ENCODE measurements around the gene DAB1. TPM values are rescaled to one million over a fixed set of nuclear protein-coding genes. Genes with fewer than 3 reads are reported as not detected.

DAB1 gene
- total RNA-seq, 6 experiments from 2014 or later = 0.76 to 1.9 (median 1.1) TPM

GRCh38 chr1:57304591-57304990 lies 119.3 kb downstream of the DAB1 start:
- Histone ChIP-seq H3K9me3 (no peaks in the 10 kb centered on the region), H3K4me1 (peaks cover 0 to 14% (median 0%) of the 10 kb centered on the region in 4 donors), H3K27me3 (no peaks in the 10 kb centered on the region), H3K36me3 (no peaks in the 10 kb centered on the region), H3K4me3 (no peak overlapping the region), H3K27ac (no peak overlapping the region)
- no peak for ATAC-seq
- intact Hi-C loops (cut with DNase I) = no loop called here
- WGBS (ENCODE audit: insufficient coverage, low coverage, low lambda C conversion rate, missing lambda C conversion rate) = 92% methylated on average over 3 of the region's 3 CpGs
- DNase-seq = no peak
- TF ChIP-seq POLR2A (IDR thresholded peaks at IDR 0.05) (no peak), CTCF (IDR thresholded peaks at IDR 0.05) (no peak)

- WGBS (ENCODE audit: insufficient coverage, low coverage, low lambda C conversion rate, missing lambda C conversion rate) = 72% methylated on average over 3 of the region's 5 CpGs
- H3K27ac ChIP-seq = no peak overlapping the region
- H3K27me3 ChIP-seq = no peaks in the 10 kb centered on the region
- ATAC-seq = no peak
- no peaks in the 10 kb centered on the region for H3K9me3 ChIP-seq
- H3K4me3 ChIP-seq = no peak overlapping the region
- intact Hi-C loops (cut with DNase I) = no loop called here
- no peak for TF ChIP-seq CTCF (IDR thresholded peaks at IDR 0.05)
- no peak for TF ChIP-seq POLR2A (IDR thresholded peaks at IDR 0.05)
- no peaks in the 10 kb centered on the region for H3K36me3 ChIP-seq
- DNase-seq = no peak
- H3K4me1 ChIP-seq = peaks cover 0 to 7% (median 0%) of the 10 kb centered on the region in 4 donors
These were observed 120.9 kb downstream of the DAB1 start for GRCh38 chr1:57302812-57303596.

DNA sequence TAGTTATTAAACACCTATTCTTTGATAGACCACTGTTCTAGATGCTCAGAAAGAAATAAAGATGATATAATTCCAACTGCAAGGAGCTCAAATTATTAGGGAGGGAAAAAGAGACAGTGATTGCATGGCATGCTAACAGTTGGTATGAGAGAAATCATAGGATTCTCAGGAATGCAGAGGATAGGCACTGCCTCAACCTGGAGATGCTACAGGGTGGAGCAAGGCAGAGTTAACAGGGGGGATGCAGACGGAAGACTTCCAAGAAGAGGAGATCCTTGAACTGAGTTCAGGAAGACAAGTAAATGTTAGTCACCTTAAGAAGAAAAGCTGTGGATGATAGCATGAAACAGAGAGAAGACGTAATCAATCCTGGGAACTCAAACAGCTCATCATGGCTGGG lies 123.7 kb downstream of the DAB1 start:
- ATAC-seq = no peak
- H3K4me3 ChIP-seq = no peak overlapping the region
- 100% methylated on average over 2 of the region's 2 CpGs for WGBS (ENCODE audit: insufficient coverage, low coverage, low lambda C conversion rate, missing lambda C conversion rate)
- H3K27me3 ChIP-seq = no peaks in the 10 kb centered on the region
- H3K36me3 ChIP-seq = no peaks in the 10 kb centered on the region
- no peaks in the 10 kb centered on the region for H3K4me1 ChIP-seq
- intact Hi-C loops (cut with DNase I) = no loop called here
- H3K9me3 ChIP-seq = no peaks in the 10 kb centered on the region
- DNase-seq = no peak
- H3K27ac ChIP-seq = no peak overlapping the region
- TF ChIP-seq POLR2A (IDR thresholded peaks at IDR 0.05) (no peak), CTCF (IDR thresholded peaks at IDR 0.05) (no peak)

- H3K27me3 ChIP-seq = no peaks in the 10 kb centered on the region
- H3K9me3 ChIP-seq = no peaks in the 10 kb centered on the region
- no peak overlapping the region for H3K4me3 ChIP-seq
- no peak for ATAC-seq
- no peaks in the 10 kb centered on the region for H3K4me1 ChIP-seq
- no peaks in the 10 kb centered on the region for H3K36me3 ChIP-seq
- TF ChIP-seq POLR2A (IDR thresholded peaks at IDR 0.05) = no peak
- DNase-seq = no peak
- 49% methylated on average over 4 of the region's 4 CpGs for WGBS (ENCODE audit: insufficient coverage, low coverage, low lambda C conversion rate, missing lambda C conversion rate)
- no peak overlapping the region for H3K27ac ChIP-seq
- intact Hi-C loops (cut with DNase I) = no loop called here
These were observed 127.1 kb downstream of the DAB1 start for GRCh38 chr1:57296726-57297250.

- ATAC-seq = no peak
- TF ChIP-seq CTCF (IDR thresholded peaks at IDR 0.05) (no peak), POLR2A (IDR thresholded peaks at IDR 0.05) (no peak)
- intact Hi-C loops (cut with DNase I) = no loop called here
These were observed 128.5 kb downstream of the DAB1 start for GRCh38 chr1:57295326-57295725.

More at GRCh38 chr1:57295326-57295725, 128.5 kb downstream of the DAB1 start:
- 100% methylated on average over 1 of the region's 1 CpG for WGBS (ENCODE audit: insufficient coverage, low coverage, low lambda C conversion rate, missing lambda C conversion rate)
- Histone ChIP-seq H3K4me3 (no peak overlapping the region), H3K27me3 (no peaks in the 10 kb centered on the region), H3K36me3 (no peaks in the 10 kb centered on the region), H3K4me1 (no peaks in the 10 kb centered on the region), H3K9me3 (no peaks in the 10 kb centered on the region), H3K27ac (no peak overlapping the region)
- no peak for DNase-seq

Data from right lobe of liver (tissue), 6 donors.